Liver (tissue), 3 donors: ENCODE results near the gene MXRA8.

Source experiments
- EGR1 ChIP-seq, 2 donors: IDR thresholded peaks; 2 replicates each; pipeline ENCODE4 v1.6.1; 2016 to 2018; ENCODE audit warnings: antibody characterized with exemption in 2 of 2, low read depth in 2 of 2
- GABPA ChIP-seq, 2 donors: IDR thresholded peaks in 1 of 2; conservative IDR thresholded peaks in 1 of 2; 2 replicates each; pipeline ENCODE4 v1.6.1; 2016; ENCODE audit warnings: antibody characterized with exemption in 2 of 2, mild to moderate bottlenecking in 1 of 2, moderate library complexity in 1 of 2
- NR2F2 ChIP-seq: IDR thresholded peaks from 2 replicates; pipeline ENCODE4 v1.6.1; 2016; ENCODE audit warnings: antibody characterized with exemption
- RAD21 ChIP-seq, 2 donors: IDR thresholded peaks; 2 replicates each; pipeline ENCODE4 v1.6.1; 2016; ENCODE audit warnings: antibody characterized with exemption in 2 of 2, mild to moderate bottlenecking in 2 of 2
- RXRA ChIP-seq, 2 donors: IDR thresholded peaks; 2 replicates each; pipeline ENCODE4 v1.6.1; 2017 to 2018; ENCODE audit warnings: antibody characterized with exemption in 2 of 2, mild to moderate bottlenecking in 1 of 2
- SP1 ChIP-seq: IDR thresholded peaks from 2 replicates; pipeline ENCODE4 v1.6.1; 2018; ENCODE audit warnings: antibody characterized with exemption, mild to moderate bottlenecking
- TAF1 ChIP-seq: conservative IDR thresholded peaks from 2 replicates; pipeline ENCODE4 v1.6.1; 2016; ENCODE audit warnings: antibody characterized with exemption, mild to moderate bottlenecking
- YY1 ChIP-seq: IDR thresholded peaks from 2 replicates; pipeline ENCODE4 v1.6.1; 2016; ENCODE audit warnings: antibody characterized with exemption, mild to moderate bottlenecking
- TF ChIP-seq, protein P1 (sequence below): fragments of 150-350 bp; IDR thresholded peaks from 2 replicates; pipeline ENCODE4 v1.5.1; 2017; ENCODE audit warnings: improper control_type of control experiment, low read depth, low read length; ENCODE audit not compliant: missing input control
- TF ChIP-seq, protein P2 (sequence below): IDR thresholded peaks from 2 replicates; pipeline ENCODE4 v1.6.1; 2016; ENCODE audit warnings: antibody characterized with exemption
- TF ChIP-seq, protein P3 (sequence below): IDR thresholded peaks from 2 replicates; pipeline ENCODE4 v1.6.1; 2016; ENCODE audit warnings: antibody characterized with exemption
- TF ChIP-seq, protein P4 (sequence below): IDR thresholded peaks from 2 replicates; pipeline ENCODE4 v1.6.1; 2016; ENCODE audit warnings: antibody characterized with exemption, mild to moderate bottlenecking
- TF ChIP-seq, protein P5 (sequence below): IDR thresholded peaks from 2 replicates; pipeline ENCODE4 v1.6.1; 2016; ENCODE audit warnings: antibody characterized with exemption
- donor health status: healthy.
- donor health status: healthy.

DNA sequence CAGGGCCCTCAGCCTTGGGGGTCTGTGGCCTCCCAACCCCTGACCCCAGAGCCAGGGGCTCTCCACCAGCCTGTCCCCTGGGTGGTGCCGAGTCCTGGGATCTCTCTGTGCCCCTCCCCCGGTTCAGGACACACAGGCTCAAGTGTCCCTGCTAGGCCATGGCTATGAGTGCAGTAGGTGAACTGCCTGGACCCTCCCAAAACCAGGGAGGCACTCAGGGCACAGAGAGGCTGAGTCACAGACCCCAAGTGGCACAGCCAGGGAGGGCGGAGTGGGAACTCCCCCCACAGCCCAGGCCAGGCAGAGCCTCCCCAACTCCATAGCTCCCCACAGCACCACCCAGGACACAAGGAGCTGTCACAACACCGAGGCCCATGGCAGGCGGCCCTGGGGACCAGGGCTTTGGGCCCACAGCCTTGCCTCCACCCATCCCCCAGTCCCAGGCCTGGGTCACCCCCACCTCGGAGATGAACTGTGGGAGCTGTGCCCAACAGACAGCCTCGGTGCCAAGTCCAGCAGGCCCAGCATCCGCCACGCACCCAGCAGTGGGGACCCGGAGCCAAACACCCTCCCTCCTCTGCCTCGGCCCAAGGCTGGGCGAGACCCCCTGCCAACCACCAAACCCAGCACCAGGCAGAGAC, 12.4 kb downstream of the MXRA8 start:
- TF ChIP-seq SP1, result no peak
- TF ChIP-seq, protein P1, sequence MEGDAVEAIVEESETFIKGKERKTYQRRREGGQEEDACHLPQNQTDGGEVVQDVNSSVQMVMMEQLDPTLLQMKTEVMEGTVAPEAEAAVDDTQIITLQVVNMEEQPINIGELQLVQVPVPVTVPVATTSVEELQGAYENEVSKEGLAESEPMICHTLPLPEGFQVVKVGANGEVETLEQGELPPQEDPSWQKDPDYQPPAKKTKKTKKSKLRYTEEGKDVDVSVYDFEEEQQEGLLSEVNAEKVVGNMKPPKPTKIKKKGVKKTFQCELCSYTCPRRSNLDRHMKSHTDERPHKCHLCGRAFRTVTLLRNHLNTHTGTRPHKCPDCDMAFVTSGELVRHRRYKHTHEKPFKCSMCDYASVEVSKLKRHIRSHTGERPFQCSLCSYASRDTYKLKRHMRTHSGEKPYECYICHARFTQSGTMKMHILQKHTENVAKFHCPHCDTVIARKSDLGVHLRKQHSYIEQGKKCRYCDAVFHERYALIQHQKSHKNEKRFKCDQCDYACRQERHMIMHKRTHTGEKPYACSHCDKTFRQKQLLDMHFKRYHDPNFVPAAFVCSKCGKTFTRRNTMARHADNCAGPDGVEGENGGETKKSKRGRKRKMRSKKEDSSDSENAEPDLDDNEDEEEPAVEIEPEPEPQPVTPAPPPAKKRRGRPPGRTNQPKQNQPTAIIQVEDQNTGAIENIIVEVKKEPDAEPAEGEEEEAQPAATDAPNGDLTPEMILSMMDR, result no peak
- TF ChIP-seq, protein P2, sequence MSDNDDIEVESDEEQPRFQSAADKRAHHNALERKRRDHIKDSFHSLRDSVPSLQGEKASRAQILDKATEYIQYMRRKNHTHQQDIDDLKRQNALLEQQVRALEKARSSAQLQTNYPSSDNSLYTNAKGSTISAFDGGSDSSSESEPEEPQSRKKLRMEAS, result no peak
- TF ChIP-seq RAD21 (IDR thresholded peaks at IDR 0.05), result no peak
- no peak for TF ChIP-seq EGR1 (IDR thresholded peaks at IDR 0.05; ENCODE audit: low read depth in 2 of 2)
- TF ChIP-seq, protein P3, sequence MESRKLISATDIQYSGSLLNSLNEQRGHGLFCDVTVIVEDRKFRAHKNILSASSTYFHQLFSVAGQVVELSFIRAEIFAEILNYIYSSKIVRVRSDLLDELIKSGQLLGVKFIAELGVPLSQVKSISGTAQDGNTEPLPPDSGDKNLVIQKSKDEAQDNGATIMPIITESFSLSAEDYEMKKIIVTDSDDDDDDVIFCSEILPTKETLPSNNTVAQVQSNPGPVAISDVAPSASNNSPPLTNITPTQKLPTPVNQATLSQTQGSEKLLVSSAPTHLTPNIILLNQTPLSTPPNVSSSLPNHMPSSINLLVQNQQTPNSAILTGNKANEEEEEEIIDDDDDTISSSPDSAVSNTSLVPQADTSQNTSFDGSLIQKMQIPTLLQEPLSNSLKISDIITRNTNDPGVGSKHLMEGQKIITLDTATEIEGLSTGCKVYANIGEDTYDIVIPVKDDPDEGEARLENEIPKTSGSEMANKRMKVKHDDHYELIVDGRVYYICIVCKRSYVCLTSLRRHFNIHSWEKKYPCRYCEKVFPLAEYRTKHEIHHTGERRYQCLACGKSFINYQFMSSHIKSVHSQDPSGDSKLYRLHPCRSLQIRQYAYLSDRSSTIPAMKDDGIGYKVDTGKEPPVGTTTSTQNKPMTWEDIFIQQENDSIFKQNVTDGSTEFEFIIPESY, result no peak
- TF ChIP-seq, protein P4, sequence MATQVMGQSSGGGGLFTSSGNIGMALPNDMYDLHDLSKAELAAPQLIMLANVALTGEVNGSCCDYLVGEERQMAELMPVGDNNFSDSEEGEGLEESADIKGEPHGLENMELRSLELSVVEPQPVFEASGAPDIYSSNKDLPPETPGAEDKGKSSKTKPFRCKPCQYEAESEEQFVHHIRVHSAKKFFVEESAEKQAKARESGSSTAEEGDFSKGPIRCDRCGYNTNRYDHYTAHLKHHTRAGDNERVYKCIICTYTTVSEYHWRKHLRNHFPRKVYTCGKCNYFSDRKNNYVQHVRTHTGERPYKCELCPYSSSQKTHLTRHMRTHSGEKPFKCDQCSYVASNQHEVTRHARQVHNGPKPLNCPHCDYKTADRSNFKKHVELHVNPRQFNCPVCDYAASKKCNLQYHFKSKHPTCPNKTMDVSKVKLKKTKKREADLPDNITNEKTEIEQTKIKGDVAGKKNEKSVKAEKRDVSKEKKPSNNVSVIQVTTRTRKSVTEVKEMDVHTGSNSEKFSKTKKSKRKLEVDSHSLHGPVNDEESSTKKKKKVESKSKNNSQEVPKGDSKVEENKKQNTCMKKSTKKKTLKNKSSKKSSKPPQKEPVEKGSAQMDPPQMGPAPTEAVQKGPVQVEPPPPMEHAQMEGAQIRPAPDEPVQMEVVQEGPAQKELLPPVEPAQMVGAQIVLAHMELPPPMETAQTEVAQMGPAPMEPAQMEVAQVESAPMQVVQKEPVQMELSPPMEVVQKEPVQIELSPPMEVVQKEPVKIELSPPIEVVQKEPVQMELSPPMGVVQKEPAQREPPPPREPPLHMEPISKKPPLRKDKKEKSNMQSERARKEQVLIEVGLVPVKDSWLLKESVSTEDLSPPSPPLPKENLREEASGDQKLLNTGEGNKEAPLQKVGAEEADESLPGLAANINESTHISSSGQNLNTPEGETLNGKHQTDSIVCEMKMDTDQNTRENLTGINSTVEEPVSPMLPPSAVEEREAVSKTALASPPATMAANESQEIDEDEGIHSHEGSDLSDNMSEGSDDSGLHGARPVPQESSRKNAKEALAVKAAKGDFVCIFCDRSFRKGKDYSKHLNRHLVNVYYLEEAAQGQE, result no peak
- no peak for TF ChIP-seq TAF1
- TF ChIP-seq RXRA (IDR thresholded peaks at IDR 0.05), result no peak
- no peak for TF ChIP-seq GABPA (IDR thresholded peaks at IDR 0.05 in 1 of 2, conservative IDR thresholded peaks at IDR 0.05 in 1 of 2)
- TF ChIP-seq NR2F2, result no peak
- TF ChIP-seq, protein P5, sequence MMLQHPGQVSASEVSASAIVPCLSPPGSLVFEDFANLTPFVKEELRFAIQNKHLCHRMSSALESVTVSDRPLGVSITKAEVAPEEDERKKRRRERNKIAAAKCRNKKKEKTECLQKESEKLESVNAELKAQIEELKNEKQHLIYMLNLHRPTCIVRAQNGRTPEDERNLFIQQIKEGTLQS, result no peak
- TF ChIP-seq YY1, result no peak
